ENCODE data around the gene PRR16. TPM values are rescaled to one million over a fixed set of nuclear protein-coding genes. Genes with fewer than 3 reads are reported as not detected.

PRR16 gene
- total RNA-seq, 4 donors from 2014 or later = 0.48 to 2.3 (median 1.9) TPM; not detected in 1

- WGBS, 2 donors = 45 to 47% methylated on average over 2 of the region's 2 CpGs
- TF ChIP-seq POLR2A (IDR thresholded peaks at IDR 0.05) = no peak
- TF ChIP-seq CTCF (IDR thresholded peaks at IDR 0.05) = no peak
- H3K27ac ChIP-seq = no peak overlapping the region
These were observed 220.1 kb downstream of the PRR16 start for GRCh38 chr5:120684213-120684612.

GRCh38 chr5:120684749-120685415, 220.8 kb downstream of the PRR16 start:
- Histone ChIP-seq H3K4me1 (no peaks in the 10 kb centered on the region), H3K27ac (no peak overlapping the region), H3K36me3 (no peaks in the 10 kb centered on the region), H3K4me3 (no peak overlapping the region), H3K27me3 (no peaks in the 10 kb centered on the region), H3K9me3 (no peaks in the 10 kb centered on the region)
- 30 to 45% methylated on average over 1 to 2 of the region's 2 CpGs for WGBS, 2 donors
- DNase-seq = no peak
- intact Hi-C loops (cut with DNase I) = no loop called here
- TF ChIP-seq POLR2A (IDR thresholded peaks at IDR 0.05) (no peak), CTCF (IDR thresholded peaks at IDR 0.05) (no peak)

More at GRCh38 chr5:120684213-120684612, 220.1 kb downstream of the PRR16 start:
- no peaks in the 10 kb centered on the region for H3K9me3 ChIP-seq
- no peak overlapping the region for H3K4me3 ChIP-seq
- DNase-seq = no peak
- intact Hi-C loops (cut with DNase I) = no loop called here
- no peaks in the 10 kb centered on the region for H3K36me3 ChIP-seq
- H3K4me1 ChIP-seq = no peaks in the 10 kb centered on the region
- H3K27me3 ChIP-seq = no peaks in the 10 kb centered on the region

GRCh38 chr5:120690621-120691407, 226.7 kb downstream of the PRR16 start:
- TF ChIP-seq POLR2A (IDR thresholded peaks at IDR 0.05) (no peak), CTCF (IDR thresholded peaks at IDR 0.05) (no peak)
- no peaks in the 10 kb centered on the region for H3K9me3 ChIP-seq
- WGBS, 2 donors = 49 to 52% methylated on average over 9 of the region's 9 CpGs
- no peak overlapping the region for H3K27ac ChIP-seq
- intact Hi-C loops (cut with DNase I) = no loop called here
- no peak overlapping the region for H3K4me3 ChIP-seq
- no peaks in the 10 kb centered on the region for H3K4me1 ChIP-seq
- H3K27me3 ChIP-seq = no peaks in the 10 kb centered on the region
- no peak for DNase-seq
- H3K36me3 ChIP-seq = no peaks in the 10 kb centered on the region

GRCh38 chr5:120692325-120692724, 228.2 kb downstream of the PRR16 start:
- Histone ChIP-seq H3K36me3 (no peaks in the 10 kb centered on the region), H3K9me3 (no peaks in the 10 kb centered on the region), H3K4me1 (no peaks in the 10 kb centered on the region), H3K27ac (no peak overlapping the region), H3K4me3 (no peak overlapping the region), H3K27me3 (no peaks in the 10 kb centered on the region)
- TF ChIP-seq POLR2A (IDR thresholded peaks at IDR 0.05) = no peak
- TF ChIP-seq CTCF (IDR thresholded peaks at IDR 0.05) = no peak
- DNase-seq = no peak
- intact Hi-C loops (cut with DNase I) = no loop called here
- 69 to 79% methylated on average over 2 of the region's 2 CpGs for WGBS, 2 donors

GRCh38 chr5:120695368-120695880, 231.3 kb downstream of the PRR16 start:
- no peaks in the 10 kb centered on the region for H3K9me3 ChIP-seq
- H3K27ac ChIP-seq = no peak overlapping the region
- DNase-seq = no peak
- H3K4me3 ChIP-seq = no peak overlapping the region
- H3K4me1 ChIP-seq = no peaks in the 10 kb centered on the region
- intact Hi-C loops (cut with DNase I) = no loop called here
- H3K27me3 ChIP-seq = no peaks in the 10 kb centered on the region
- TF ChIP-seq POLR2A (IDR thresholded peaks at IDR 0.05) = no peak
- TF ChIP-seq CTCF (IDR thresholded peaks at IDR 0.05) = no peak
- 60 to 63% methylated on average over 4 of the region's 4 CpGs for WGBS, 2 donors
- H3K36me3 ChIP-seq = no peaks in the 10 kb centered on the region

Measured in esophagus squamous epithelium (tissue), 5 donors.